ENCODE results near the gene PCNT.

The PCNT gene

GRCh38 chr21:46322351-46323226 lies 1.4 kb upstream of the PCNT start:
- Histone ChIP-seq H3K36me3 (ENCODE audit: control insufficient read depth, insufficient read depth, low read length) (peaks cover 6% of the 10 kb centered on the region; the same call in 1 of the 2 replicates), H3K9ac (ENCODE audit: low read depth, low read length) (peak overlapping the region; percentile 90), H3K4me1 (ENCODE audit: control insufficient read depth, insufficient read depth, low read length) (peaks cover 28% of the 10 kb centered on the region), H3K27ac (ENCODE audit: low read depth, low read length) (peak overlapping the region; percentile 92), H3K27me3 (ENCODE audit: control insufficient read depth, insufficient read depth, low read length) (no peaks in the 10 kb centered on the region), H3K4me3 (ENCODE audit: low read depth, low read length) (peak overlapping the region; percentile 98), H3K9me3 (ENCODE audit: control insufficient read depth, insufficient read depth, low read length) (no peaks in the 10 kb centered on the region)

GRCh38 chr21:46323227-46323709 lies 688 bp upstream of the PCNT start:
- peak overlapping the region; percentile 90 for H3K9ac ChIP-seq (ENCODE audit: low read depth, low read length)
- H3K4me3 ChIP-seq (ENCODE audit: low read depth, low read length) = peak overlapping the region; percentile 98
- H3K4me1 ChIP-seq (ENCODE audit: control insufficient read depth, insufficient read depth, low read length) = peaks cover 21% of the 10 kb centered on the region
- peak overlapping the region; percentile 92 for H3K27ac ChIP-seq (ENCODE audit: low read depth, low read length)
- no peaks in the 10 kb centered on the region for H3K9me3 ChIP-seq (ENCODE audit: control insufficient read depth, insufficient read depth, low read length)
- H3K27me3 ChIP-seq (ENCODE audit: control insufficient read depth, insufficient read depth, low read length) = no peaks in the 10 kb centered on the region
- H3K36me3 ChIP-seq (ENCODE audit: control insufficient read depth, insufficient read depth, low read length) = peaks cover 13% of the 10 kb centered on the region; the same call in 1 of the 2 replicates

GRCh38 chr21:46324390-46325072 lies 575 bp downstream of the PCNT start:
- H3K27me3 ChIP-seq (ENCODE audit: control insufficient read depth, insufficient read depth, low read length) = no peaks in the 10 kb centered on the region
- peaks cover 17% of the 10 kb centered on the region; the same call in 1 of the 2 replicates for H3K4me1 ChIP-seq (ENCODE audit: control insufficient read depth, insufficient read depth, low read length)
- peaks cover 24% of the 10 kb centered on the region for H3K36me3 ChIP-seq (ENCODE audit: control insufficient read depth, insufficient read depth, low read length)
- peak overlapping the region; percentile 98 for H3K4me3 ChIP-seq (ENCODE audit: low read depth, low read length)
- H3K27ac ChIP-seq (ENCODE audit: low read depth, low read length) = peak overlapping the region; percentile 100
- H3K9me3 ChIP-seq (ENCODE audit: control insufficient read depth, insufficient read depth, low read length) = no peaks in the 10 kb centered on the region
- H3K9ac ChIP-seq (ENCODE audit: low read depth, low read length) = peak overlapping the region; percentile 93

- peak overlapping the region; percentile 73 for H3K27ac ChIP-seq (ENCODE audit: low read depth, low read length)
- H3K9ac ChIP-seq (ENCODE audit: low read depth, low read length) = peak overlapping the region; percentile 55
- peak overlapping the region; percentile 85 for H3K4me3 ChIP-seq (ENCODE audit: low read depth, low read length)
- peaks cover 32% of the 10 kb centered on the region for H3K36me3 ChIP-seq (ENCODE audit: control insufficient read depth, insufficient read depth, low read length)
- no peaks in the 10 kb centered on the region for H3K27me3 ChIP-seq (ENCODE audit: control insufficient read depth, insufficient read depth, low read length)
- H3K9me3 ChIP-seq (ENCODE audit: control insufficient read depth, insufficient read depth, low read length) = no peaks in the 10 kb centered on the region
- peaks cover 17% of the 10 kb centered on the region; the same call in 1 of the 2 replicates for H3K4me1 ChIP-seq (ENCODE audit: control insufficient read depth, insufficient read depth, low read length)
Observed at GRCh38 chr21:46325073-46325912, 1.3 kb downstream of the PCNT start.

GRCh38 chr21:46326110-46326703 lies 2.3 kb downstream of the PCNT start:
- H3K9me3 ChIP-seq (ENCODE audit: control insufficient read depth, insufficient read depth, low read length) = no peaks in the 10 kb centered on the region
- peaks cover 41% of the 10 kb centered on the region for H3K36me3 ChIP-seq (ENCODE audit: control insufficient read depth, insufficient read depth, low read length)
- 0 out of 2 replicates have a peak overlapping the region, but pooled peaks have one; percentile 85 for H3K4me3 ChIP-seq (ENCODE audit: low read depth, low read length)
- H3K4me1 ChIP-seq (ENCODE audit: control insufficient read depth, insufficient read depth, low read length) = peaks cover 17% of the 10 kb centered on the region; the same call in 1 of the 2 replicates
- no peak overlapping the region for H3K9ac ChIP-seq (ENCODE audit: low read depth, low read length)
- H3K27me3 ChIP-seq (ENCODE audit: control insufficient read depth, insufficient read depth, low read length) = no peaks in the 10 kb centered on the region
- no peak overlapping the region for H3K27ac ChIP-seq (ENCODE audit: low read depth, low read length)

GRCh38 chr21:46327711-46328110 lies 3.8 kb downstream of the PCNT start:
- Histone ChIP-seq H3K4me1 (ENCODE audit: control insufficient read depth, insufficient read depth, low read length) (peaks cover 9% of the 10 kb centered on the region; the same call in 1 of the 2 replicates), H3K36me3 (ENCODE audit: control insufficient read depth, insufficient read depth, low read length) (peaks cover 53% of the 10 kb centered on the region), H3K9ac (ENCODE audit: low read depth, low read length) (no peak overlapping the region), H3K9me3 (ENCODE audit: control insufficient read depth, insufficient read depth, low read length) (no peaks in the 10 kb centered on the region), H3K27ac (ENCODE audit: low read depth, low read length) (no peak overlapping the region), H3K27me3 (ENCODE audit: control insufficient read depth, insufficient read depth, low read length) (no peaks in the 10 kb centered on the region), H3K4me3 (ENCODE audit: low read depth, low read length) (no peak overlapping the region)

- Histone ChIP-seq H3K9ac (ENCODE audit: low read depth, low read length) (no peak overlapping the region), H3K4me3 (ENCODE audit: low read depth, low read length) (no peak overlapping the region), H3K27me3 (ENCODE audit: control insufficient read depth, insufficient read depth, low read length) (no peaks in the 10 kb centered on the region), H3K36me3 (ENCODE audit: control insufficient read depth, insufficient read depth, low read length) (peaks cover 54% of the 10 kb centered on the region), H3K4me1 (ENCODE audit: control insufficient read depth, insufficient read depth, low read length) (peaks cover 9% of the 10 kb centered on the region; the same call in 1 of the 2 replicates), H3K27ac (ENCODE audit: low read depth, low read length) (no peak overlapping the region), H3K9me3 (ENCODE audit: control insufficient read depth, insufficient read depth, low read length) (no peaks in the 10 kb centered on the region)
Observed at GRCh38 chr21:46328151-46328550, 4.2 kb downstream of the PCNT start.

GRCh38 chr21:46329796-46330195 lies 5.8 kb downstream of the PCNT start:
- Histone ChIP-seq H3K36me3 (ENCODE audit: control insufficient read depth, insufficient read depth, low read length) (peaks cover 62% of the 10 kb centered on the region), H3K9ac (ENCODE audit: low read depth, low read length) (no peak overlapping the region), H3K4me1 (ENCODE audit: control insufficient read depth, insufficient read depth, low read length) (peaks cover 9% of the 10 kb centered on the region; the same call in 1 of the 2 replicates), H3K27ac (ENCODE audit: low read depth, low read length) (no peak overlapping the region), H3K9me3 (ENCODE audit: control insufficient read depth, insufficient read depth, low read length) (no peaks in the 10 kb centered on the region), H3K4me3 (ENCODE audit: low read depth, low read length) (no peak overlapping the region), H3K27me3 (ENCODE audit: control insufficient read depth, insufficient read depth, low read length) (no peaks in the 10 kb centered on the region)

GRCh38 chr21:46334351-46335140 lies 10.6 kb downstream of the PCNT start:
- no peaks in the 10 kb centered on the region for H3K27me3 ChIP-seq (ENCODE audit: control insufficient read depth, insufficient read depth, low read length)
- no peak overlapping the region for H3K27ac ChIP-seq (ENCODE audit: low read depth, low read length)
- no peak overlapping the region for H3K4me3 ChIP-seq (ENCODE audit: low read depth, low read length)
- H3K4me1 ChIP-seq (ENCODE audit: control insufficient read depth, insufficient read depth, low read length) = no peaks in the 10 kb centered on the region
- H3K36me3 ChIP-seq (ENCODE audit: control insufficient read depth, insufficient read depth, low read length) = peaks cover 73% of the 10 kb centered on the region
- no peaks in the 10 kb centered on the region for H3K9me3 ChIP-seq (ENCODE audit: control insufficient read depth, insufficient read depth, low read length)
- no peak overlapping the region for H3K9ac ChIP-seq (ENCODE audit: low read depth, low read length)
